ENCODE data around the gene GRIN2D.
"Not testable (repeated sequence)": the region's sequence is repeated elsewhere in the genome, so short reads cannot be mapped to it uniquely, and the experiment has no call there.

GRIN2D gene

GRCh38 chr19:48391100-48392005 lies 2.1 kb upstream of the GRIN2D start, which contains the start of gene KDELR1:
KDELR1 (minus strand) TSS chr19:48391551; CDS start chr19:48391358, 193 bp downstream.
- TF ChIP-seq, protein P1, sequence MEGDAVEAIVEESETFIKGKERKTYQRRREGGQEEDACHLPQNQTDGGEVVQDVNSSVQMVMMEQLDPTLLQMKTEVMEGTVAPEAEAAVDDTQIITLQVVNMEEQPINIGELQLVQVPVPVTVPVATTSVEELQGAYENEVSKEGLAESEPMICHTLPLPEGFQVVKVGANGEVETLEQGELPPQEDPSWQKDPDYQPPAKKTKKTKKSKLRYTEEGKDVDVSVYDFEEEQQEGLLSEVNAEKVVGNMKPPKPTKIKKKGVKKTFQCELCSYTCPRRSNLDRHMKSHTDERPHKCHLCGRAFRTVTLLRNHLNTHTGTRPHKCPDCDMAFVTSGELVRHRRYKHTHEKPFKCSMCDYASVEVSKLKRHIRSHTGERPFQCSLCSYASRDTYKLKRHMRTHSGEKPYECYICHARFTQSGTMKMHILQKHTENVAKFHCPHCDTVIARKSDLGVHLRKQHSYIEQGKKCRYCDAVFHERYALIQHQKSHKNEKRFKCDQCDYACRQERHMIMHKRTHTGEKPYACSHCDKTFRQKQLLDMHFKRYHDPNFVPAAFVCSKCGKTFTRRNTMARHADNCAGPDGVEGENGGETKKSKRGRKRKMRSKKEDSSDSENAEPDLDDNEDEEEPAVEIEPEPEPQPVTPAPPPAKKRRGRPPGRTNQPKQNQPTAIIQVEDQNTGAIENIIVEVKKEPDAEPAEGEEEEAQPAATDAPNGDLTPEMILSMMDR (IDR thresholded peaks at IDR 0.05; ENCODE audit: borderline replicate concordance, control extremely low read depth, extremely low read depth, insufficient read depth, missing control alignments) = peak; percentile 90
- DNase-seq (ENCODE audit: low spot score) = peak; percentile 94
- in situ Hi-C loops (cut with MboI; ENCODE audit: low sequenced_read_pairs, unreplicated experiment) = no loop called here

DNA sequence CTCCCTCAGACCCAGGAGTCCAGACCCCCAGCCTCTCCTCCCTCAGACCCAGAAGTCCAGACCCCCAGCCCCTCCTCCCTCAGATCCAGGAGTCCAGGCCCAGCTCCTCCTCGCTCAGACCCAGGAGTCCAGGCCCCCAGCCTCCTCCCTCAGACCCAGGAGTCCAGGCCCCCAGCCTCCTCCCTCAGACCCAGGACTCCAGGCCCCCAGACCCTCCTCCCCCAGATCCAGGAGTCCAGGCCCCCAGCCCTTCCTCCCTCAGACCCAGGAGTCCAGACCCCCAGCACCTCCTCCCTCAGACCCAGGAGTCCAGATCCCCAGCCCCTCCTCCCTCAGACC lies 1.5 kb upstream of the GRIN2D start:
- DNase-seq (ENCODE audit: low spot score); in situ Hi-C loops (cut with MboI; ENCODE audit: low sequenced_read_pairs, unreplicated experiment): not testable (repeated sequence)

- in situ Hi-C loops (cut with MboI; ENCODE audit: low sequenced_read_pairs, unreplicated experiment) = no loop called here
- TF ChIP-seq, protein P1 (IDR thresholded peaks at IDR 0.05; ENCODE audit: borderline replicate concordance, control extremely low read depth, extremely low read depth, insufficient read depth, missing control alignments) = no peak
- no peak for DNase-seq (ENCODE audit: low spot score)
Observed at GRCh38 chr19:48392860-48393558, 459 bp upstream of the GRIN2D start.

GRCh38 chr19:48394331-48395169 lies 1.1 kb downstream of the GRIN2D start:
- in situ Hi-C loops (cut with MboI; ENCODE audit: low sequenced_read_pairs, unreplicated experiment) = no loop called here
- TF ChIP-seq, protein P1 (IDR thresholded peaks at IDR 0.05; ENCODE audit: borderline replicate concordance, control extremely low read depth, extremely low read depth, insufficient read depth, missing control alignments) = no peak
- no peak for DNase-seq (ENCODE audit: low spot score)

DNA sequence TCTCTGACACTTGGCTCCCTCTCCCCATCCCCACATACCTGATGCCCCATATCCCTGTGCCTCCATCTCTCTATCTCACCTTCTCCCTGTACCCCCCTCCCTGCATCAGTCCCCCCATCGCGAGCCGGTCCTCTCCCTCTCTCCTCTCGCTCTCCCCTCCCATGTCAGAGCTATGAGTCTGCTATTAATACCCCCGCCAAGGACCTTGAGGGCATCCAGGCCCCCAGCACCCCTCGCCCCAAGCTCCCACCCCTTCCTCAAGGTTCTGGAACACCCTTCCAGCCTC lies 1.6 kb downstream of the GRIN2D start:
- in situ Hi-C loops (cut with MboI; ENCODE audit: low sequenced_read_pairs, unreplicated experiment) = no loop called here
- DNase-seq (ENCODE audit: low spot score) = no peak
- TF ChIP-seq, protein P1 (IDR thresholded peaks at IDR 0.05; ENCODE audit: borderline replicate concordance, control extremely low read depth, extremely low read depth, insufficient read depth, missing control alignments) = no peak

DNA sequence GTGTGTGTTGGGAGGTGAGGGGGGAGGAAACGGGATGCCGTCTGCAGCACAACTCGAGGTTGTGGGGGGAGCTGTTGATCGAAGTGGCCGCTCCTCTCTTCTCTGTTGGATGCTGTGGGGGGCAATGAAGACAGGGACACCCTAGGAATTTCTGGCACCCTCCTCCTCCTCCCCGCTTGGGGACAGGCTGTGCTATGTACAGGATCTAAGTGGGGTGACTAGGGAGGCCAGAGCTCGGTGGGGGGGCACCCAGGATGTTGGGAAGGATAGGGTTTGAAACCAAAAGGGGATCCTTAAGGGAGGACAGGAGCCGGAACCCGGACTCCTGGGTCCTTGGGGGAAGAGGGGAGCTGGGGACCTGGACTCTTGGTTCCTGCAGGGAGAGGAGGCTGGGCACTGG lies 2.0 kb downstream of the GRIN2D start:
- in situ Hi-C loops (cut with MboI; ENCODE audit: low sequenced_read_pairs, unreplicated experiment) = no loop called here
- no peak for DNase-seq (ENCODE audit: low spot score)
- TF ChIP-seq, protein P1 (IDR thresholded peaks at IDR 0.05; ENCODE audit: borderline replicate concordance, control extremely low read depth, extremely low read depth, insufficient read depth, missing control alignments) = no peak

Measured in GM13976 (cell line).